ENCODE measurements around the gene RNF225.

The RNF225 gene

GRCh38 chr19:58355908-58356765 is 39.3 kb upstream of the RNF225 start:
- TF ChIP-seq CTCF (conservative IDR thresholded peaks at IDR 0.05; ENCODE audit: low read length) = no peak
- H3K4me3 ChIP-seq (ENCODE audit: low read length) = peak overlapping the region; percentile 49
- peak; percentile 48 for DNase-seq (ENCODE audit: low read depth)

GRCh38 chr19:58356766-58357480 is 38.5 kb upstream of the RNF225 start:
- TF ChIP-seq CTCF (conservative IDR thresholded peaks at IDR 0.05; ENCODE audit: low read length) = no peak
- DNase-seq (ENCODE audit: low read depth) = peak; percentile 34
- H3K4me3 ChIP-seq (ENCODE audit: low read length) = peak overlapping the region; percentile 49

GRCh38 chr19:58357481-58358145 is 37.8 kb upstream of the RNF225 start:
- DNase-seq (ENCODE audit: low read depth) = no peak

GRCh38 chr19:58361900-58362271 is 33.6 kb upstream of the RNF225 start:
- TF ChIP-seq CTCF (conservative IDR thresholded peaks at IDR 0.05; ENCODE audit: low read length) = no peak
- H3K4me3 ChIP-seq (ENCODE audit: low read length) = peak overlapping the region; percentile 80
- DNase-seq (ENCODE audit: low read depth) = peak; percentile 57

More at GRCh38 chr19:58357481-58358145, 37.8 kb upstream of the RNF225 start:
- no peak for TF ChIP-seq CTCF (conservative IDR thresholded peaks at IDR 0.05; ENCODE audit: low read length)
- no peak overlapping the region for H3K4me3 ChIP-seq (ENCODE audit: low read length)

GRCh38 chr19:58362272-58362994 is 33.0 kb upstream of the RNF225 start, which contains the start of gene ZNF497:
ZNF497 (minus strand) TSS chr19:58362751; CDS start chr19:58357635, 5,116 bp downstream.
- no peak for TF ChIP-seq CTCF (conservative IDR thresholded peaks at IDR 0.05; ENCODE audit: low read length)
- DNase-seq (ENCODE audit: low read depth) = peak; percentile 95
- peak within 1 kb of the TSS; percentile 80 for H3K4me3 ChIP-seq (ENCODE audit: low read length)

- H3K4me3 ChIP-seq (ENCODE audit: low read length) = no peak overlapping the region
- DNase-seq (ENCODE audit: low read depth) = no peak
- TF ChIP-seq CTCF (conservative IDR thresholded peaks at IDR 0.05; ENCODE audit: low read length) = no peak
These were observed 31.3 kb upstream of the RNF225 start for GRCh38 chr19:58364146-58364545.

All from AG10803 (cell line).